ENCODE data around the gene DGKD. TPM values are rescaled to one million over a fixed set of nuclear protein-coding genes. Genes with fewer than 3 reads are reported as not detected.

The DGKD gene
- total RNA-seq, 1 donor from 2014 or later = 17.7 TPM

- TF ChIP-seq CTCF (IDR thresholded peaks at IDR 0.05; ENCODE audit: insufficient read depth, low read depth, low read length) (no peak), EZH2 (IDR thresholded peaks at IDR 0.05; ENCODE audit: insufficient read depth, low read length) (no peak)
- no peak overlapping the region for H3K9ac ChIP-seq (ENCODE audit: low read length)
- Mint-ChIP-seq H3K27ac (ENCODE audit: unreplicated experiment) (no peak overlapping the region), H3K4me3 (ENCODE audit: unreplicated experiment) (no peak overlapping the region), H3K27me3 (ENCODE audit: low read depth, unreplicated experiment) (no peaks in the 10 kb centered on the region), H3K36me3 (ENCODE audit: low read depth, unreplicated experiment) (peaks cover 26% of the 10 kb centered on the region), H3K9me3 (ENCODE audit: unreplicated experiment) (no peaks in the 10 kb centered on the region), H3K4me1 (ENCODE audit: low read depth, unreplicated experiment) (no peaks in the 10 kb centered on the region)
- no peaks in the 10 kb centered on the region for H3K9me3 ChIP-seq (ENCODE audit: insufficient read depth, low read depth, low read length)
- no peak overlapping the region for H3K4me2 ChIP-seq (ENCODE audit: low read length)
- no peaks in the 10 kb centered on the region for H3K79me2 ChIP-seq (ENCODE audit: insufficient read depth, low read length)
- no peak overlapping the region for H2AFZ ChIP-seq (ENCODE audit: low read depth, low read length)
- DNase-seq (ENCODE audit: low read depth) (no peak), FAIRE-seq (no peak)
- no peaks in the 10 kb centered on the region for H4K20me1 ChIP-seq (ENCODE audit: insufficient read depth, low read length)
- H3K4me1 ChIP-seq (ENCODE audit: insufficient read depth, low read length) = no peaks in the 10 kb centered on the region
- H3K4me3 ChIP-seq (ENCODE audit: insufficient read depth, low read depth, low read length) = no peak overlapping the region
- peaks cover 2% of the 10 kb centered on the region for H3K36me3 ChIP-seq (ENCODE audit: insufficient read depth, low read length)
- no peak overlapping the region for H3K27ac ChIP-seq (ENCODE audit: low read depth, low read length)
- no peaks in the 10 kb centered on the region for H3K27me3 ChIP-seq (ENCODE audit: insufficient read depth, low read length)
Measured at GRCh38 chr2:233469261-233470010, 115.1 kb downstream of the DGKD start.

DNA sequence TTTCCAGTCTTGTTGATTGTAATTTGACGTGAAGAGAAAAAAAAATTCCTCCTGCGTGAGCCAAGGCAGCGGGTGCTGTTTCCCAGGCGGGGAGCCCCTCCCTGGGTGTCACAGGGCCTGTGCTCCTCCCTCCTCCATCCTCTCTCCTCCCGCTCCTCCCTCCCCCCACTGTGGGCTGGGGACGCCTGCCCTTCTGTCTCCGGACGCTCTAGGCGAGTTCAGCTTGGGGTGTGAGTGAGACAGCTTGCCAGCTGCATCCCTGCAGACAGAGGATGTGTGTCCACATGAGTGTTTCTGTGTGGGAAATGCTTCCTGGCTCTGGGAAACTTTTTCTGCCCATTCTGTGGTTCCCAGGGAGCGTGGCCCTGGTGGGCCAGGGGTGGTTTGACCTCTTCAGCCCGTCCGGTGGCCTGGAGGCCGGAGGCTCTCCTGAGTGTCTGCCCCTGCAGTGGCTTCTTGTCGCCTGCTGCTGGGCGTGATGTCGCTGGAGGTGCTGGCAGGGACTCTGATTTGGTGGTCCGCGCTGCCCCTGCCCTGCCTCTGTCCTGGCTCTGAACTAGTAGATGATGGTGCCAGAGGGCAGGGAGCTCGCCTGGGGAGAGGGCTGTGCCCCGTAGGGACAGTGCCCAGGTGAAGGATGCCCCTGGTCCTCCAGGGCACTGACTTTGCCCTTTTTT, 115.9 kb downstream of the DGKD start:
- Histone ChIP-seq H3K27ac (ENCODE audit: low read depth, low read length) (no peak overlapping the region), H3K9me3 (ENCODE audit: insufficient read depth, low read depth, low read length) (no peaks in the 10 kb centered on the region), H3K9ac (ENCODE audit: low read length) (no peak overlapping the region), H3K4me3 (ENCODE audit: insufficient read depth, low read depth, low read length) (no peak overlapping the region), H4K20me1 (ENCODE audit: insufficient read depth, low read length) (no peaks in the 10 kb centered on the region), H3K4me1 (ENCODE audit: insufficient read depth, low read length) (no peaks in the 10 kb centered on the region), H3K27me3 (ENCODE audit: insufficient read depth, low read length) (no peaks in the 10 kb centered on the region), H3K36me3 (ENCODE audit: insufficient read depth, low read length) (peaks cover 1% of the 10 kb centered on the region), H3K79me2 (ENCODE audit: insufficient read depth, low read length) (no peaks in the 10 kb centered on the region), H3K4me2 (ENCODE audit: low read length) (no peak overlapping the region), H2AFZ (ENCODE audit: low read depth, low read length) (no peak overlapping the region)
- H3K36me3 Mint-ChIP-seq (ENCODE audit: low read depth, unreplicated experiment) = peaks cover 26% of the 10 kb centered on the region
- no peaks in the 10 kb centered on the region for H3K9me3 Mint-ChIP-seq (ENCODE audit: unreplicated experiment)
- no peaks in the 10 kb centered on the region for H3K4me1 Mint-ChIP-seq (ENCODE audit: low read depth, unreplicated experiment)
- TF ChIP-seq CTCF (IDR thresholded peaks at IDR 0.05; ENCODE audit: insufficient read depth, low read depth, low read length) (no peak), EZH2 (IDR thresholded peaks at IDR 0.05; ENCODE audit: insufficient read depth, low read length) (no peak)
- H3K4me3 Mint-ChIP-seq (ENCODE audit: unreplicated experiment) = no peak overlapping the region
- DNase-seq (ENCODE audit: low read depth) (no peak), FAIRE-seq (no peak)
- no peak overlapping the region for H3K27ac Mint-ChIP-seq (ENCODE audit: unreplicated experiment)
- no peaks in the 10 kb centered on the region for H3K27me3 Mint-ChIP-seq (ENCODE audit: low read depth, unreplicated experiment)

GRCh38 chr2:233470839-233471238, 116.5 kb downstream of the DGKD start:
- H3K36me3 Mint-ChIP-seq (ENCODE audit: low read depth, unreplicated experiment) = peaks cover 26% of the 10 kb centered on the region
- H3K4me3 ChIP-seq (ENCODE audit: insufficient read depth, low read depth, low read length) = no peak overlapping the region
- H3K36me3 ChIP-seq (ENCODE audit: insufficient read depth, low read length) = peaks cover 2% of the 10 kb centered on the region
- H3K27ac Mint-ChIP-seq (ENCODE audit: unreplicated experiment) = no peak overlapping the region
- H3K9me3 ChIP-seq (ENCODE audit: insufficient read depth, low read depth, low read length) = no peaks in the 10 kb centered on the region
- no peaks in the 10 kb centered on the region for H3K4me1 ChIP-seq (ENCODE audit: insufficient read depth, low read length)
- H3K4me1 Mint-ChIP-seq (ENCODE audit: low read depth, unreplicated experiment) = no peaks in the 10 kb centered on the region
- no peak overlapping the region for H3K9ac ChIP-seq (ENCODE audit: low read length)
- no peak for TF ChIP-seq EZH2 (IDR thresholded peaks at IDR 0.05; ENCODE audit: insufficient read depth, low read length)
- no peak for TF ChIP-seq CTCF (IDR thresholded peaks at IDR 0.05; ENCODE audit: insufficient read depth, low read depth, low read length)
- H3K27me3 ChIP-seq (ENCODE audit: insufficient read depth, low read length) = no peaks in the 10 kb centered on the region
- FAIRE-seq = no peak
- no peak overlapping the region for H3K4me2 ChIP-seq (ENCODE audit: low read length)
- H3K79me2 ChIP-seq (ENCODE audit: insufficient read depth, low read length) = no peaks in the 10 kb centered on the region
- no peak overlapping the region for H3K4me3 Mint-ChIP-seq (ENCODE audit: unreplicated experiment)
- no peaks in the 10 kb centered on the region for H3K27me3 Mint-ChIP-seq (ENCODE audit: low read depth, unreplicated experiment)
- DNase-seq (ENCODE audit: low read depth) = no peak
- no peak overlapping the region for H2AFZ ChIP-seq (ENCODE audit: low read depth, low read length)
- no peaks in the 10 kb centered on the region for H4K20me1 ChIP-seq (ENCODE audit: insufficient read depth, low read length)
- H3K9me3 Mint-ChIP-seq (ENCODE audit: unreplicated experiment) = no peaks in the 10 kb centered on the region
- H3K27ac ChIP-seq (ENCODE audit: low read depth, low read length) = no peak overlapping the region
